Motor neuron (in vitro differentiated cells): ENCODE measurements around the gene COPS4. TPM values are rescaled to one million over a fixed set of nuclear protein-coding genes. Genes with fewer than 3 reads are reported as not detected.
"Not testable (repeated sequence)": the region's sequence is repeated elsewhere in the genome, so short reads cannot be mapped to it uniquely, and the experiment has no call there.

Experiments used
- ATAC-seq, 8 experiments: fragments of 200-7000 bp; cut with Tn5 transposase; replicated peaks in 6 of 8; 2 replicates each; pipeline ENCODE4 v1.8.0; 2021; ENCODE audit warnings: mild to moderate bottlenecking in 8 of 8, moderate library complexity in 8 of 8
- H3K27ac ChIP-seq, 2 donors: fragments of 250-450 bp; sonication (Bioruptor Pico); 2 replicates each; pipeline ENCODE4 v1.9.0; 2021; ENCODE audit warnings: antibody characterized with exemption in 2 of 2, mild to moderate bottlenecking in 2 of 2, moderate library complexity in 1 of 2
- H3K4me1 ChIP-seq, 2 donors: fragments of 250-450 bp; sonication (Bioruptor Pico); replicated peaks in 1 of 2; 2 replicates each; pipeline ENCODE4 v1.6.1; 2021; ENCODE audit warnings: antibody characterized with exemption in 2 of 2, mild to moderate bottlenecking in 2 of 2, moderate library complexity in 1 of 2
- H3K4me3 ChIP-seq, 5 donors: fragments of 250-450 bp; sonication (Bioruptor Pico); 2 replicates each; pipeline ENCODE4 v1.9.0; 2021; ENCODE audit warnings: antibody characterized with exemption in 5 of 5, mild to moderate bottlenecking in 5 of 5, moderate library complexity in 4 of 5
- WGBS, 10 experiments: fragments of 450-650 bp; shearing (Covaris generic); methylation state at CpG; one replicate each; pipeline ENCODE4 v1.0.0; 2022; 5-methylcytosine and 5-hydroxymethylcytosine counted together
- in situ Hi-C, 9 experiments: fragments of 400-800 bp; cut with MboI; loops; one replicate each; pipeline ENCODE4 v1.15.0; 2021; ENCODE audit warnings: low sequenced_read_pairs in 9 of 9, low pct_unique_long_range_greater_than_20kb in 2 of 9; ENCODE audit not compliant: unreplicated experiment in 9 of 9
- total RNA-seq, 8 experiments: library from RNA; unstranded; fragments of 300-600 nt; gene quantifications; 2 replicates each; pipeline versions ENCODE4 v1.2.3 to v1.2.4, GENCODE V29; 2022

COPS4 gene
- total RNA-seq, 8 experiments from 2014 or later = 41.4 to 121 (median 67.1) TPM

GRCh38 chr4:83074783-83075182 lies 39.8 kb downstream of the COPS4 start:
- H3K4me3 ChIP-seq, H3K4me1 ChIP-seq, H3K27ac ChIP-seq, ATAC-seq: not testable (repeated sequence)
- 78 to 100% (median 95%) methylated on average over 1 to 7 of the region's 7 CpGs; no CpG with 5 or more reads in 2 of the 10 experiments for WGBS, 10 experiments
- in situ Hi-C loops = loop anchor here in 4 of 9 experiments (10.0 to 25.0 kb wide), 2 partner anchors 180 to 188 kb away; no protein-coding TSS in a partner anchor

GRCh38 chr4:83075311-83076095 lies 40.5 kb downstream of the COPS4 start:
- peak in 7 of 8 experiments; percentile 43 to 76 (median 62) for ATAC-seq
- Histone ChIP-seq H3K4me3 (no peak overlapping the region), H3K27ac (no peak overlapping the region), H3K4me1 (peaks cover 0 to 2% of the 10 kb centered on the region in 2 donors)
- 8 to 100% (median 49%) methylated on average over 1 to 4 of the region's 4 CpGs; no CpG with 5 or more reads in 1 of the 10 experiments for WGBS, 10 experiments
- in situ Hi-C loops = loop anchor here in 4 of 9 experiments (10.0 to 25.0 kb wide), 2 partner anchors 179 to 187 kb away; no protein-coding TSS in a partner anchor

GRCh38 chr4:83080561-83080960 lies 45.6 kb downstream of the COPS4 start:
- ATAC-seq = no peak
- Histone ChIP-seq H3K4me1 (no peaks in the 10 kb centered on the region), H3K4me3 (no peak overlapping the region), H3K27ac (no peak overlapping the region)
- in situ Hi-C loops = loop anchor here in 3 of 9 experiments (25.0 kb wide), 1 partner anchor 182 kb away; no protein-coding TSS in a partner anchor
- WGBS, 10 experiments = 40 to 100% (median 91%) methylated on average over 2 to 6 of the region's 6 CpGs

GRCh38 chr4:83082777-83083176 lies 47.8 kb downstream of the COPS4 start:
- no peaks in the 10 kb centered on the region for H3K4me1 ChIP-seq
- H3K4me3 ChIP-seq = no peak overlapping the region
- ATAC-seq = no peak
- WGBS, 10 experiments = 88 to 100% (median 100%) methylated on average over 2 of the region's 4 CpGs; no CpG with 5 or more reads in 5 of the 10 experiments
- no peak overlapping the region for H3K27ac ChIP-seq
- in situ Hi-C loops = loop anchor here in 3 of 9 experiments (25.0 kb wide), 1 partner anchor 180 kb away; no protein-coding TSS in a partner anchor

- in situ Hi-C loops = loop anchor here in 3 of 9 experiments (25.0 kb wide), 1 partner anchor 178 kb away; no protein-coding TSS in a partner anchor
- WGBS, 10 experiments = 47 to 94% (median 70%) methylated on average over 1 to 9 of the region's 11 CpGs; no CpG with 5 or more reads in 1 of the 10 experiments
- no peak overlapping the region for H3K4me3 ChIP-seq
- no peaks in the 10 kb centered on the region for H3K4me1 ChIP-seq
- ATAC-seq = peak in 3 of 8 experiments; percentile 95 to 99 (median 95)
- H3K27ac ChIP-seq = no peak overlapping the region
Observed at GRCh38 chr4:83083925-83084475, 49.0 kb downstream of the COPS4 start.

- 80 to 100% (median 93%) methylated on average over 1 to 6 of the region's 12 CpGs; no CpG with 5 or more reads in 3 of the 10 experiments for WGBS, 10 experiments
- in situ Hi-C loops = loop anchor here in 3 of 9 experiments (25.0 kb wide), 1 partner anchor 177 kb away; no protein-coding TSS in a partner anchor
- ATAC-seq, H3K27ac ChIP-seq, H3K4me3 ChIP-seq, H3K4me1 ChIP-seq: not testable (repeated sequence)
Observed at GRCh38 chr4:83084956-83085355, 50.0 kb downstream of the COPS4 start.

- in situ Hi-C loops = loop anchor here in 3 of 9 experiments (25.0 kb wide), 1 partner anchor 173 kb away; no protein-coding TSS in a partner anchor
- Histone ChIP-seq H3K27ac (no peak overlapping the region), H3K4me1 (no peaks in the 10 kb centered on the region), H3K4me3 (no peak overlapping the region)
- ATAC-seq = no peak
- WGBS, 10 experiments = 14 to 100% (median 85%) methylated on average over 1 to 2 of the region's 2 CpGs; no CpG with 5 or more reads in 2 of the 10 experiments
Observed at GRCh38 chr4:83089410-83090157, 54.6 kb downstream of the COPS4 start.

GRCh38 chr4:83093060-83093640 lies 58.2 kb downstream of the COPS4 start:
- H3K4me3 ChIP-seq = no peak overlapping the region
- in situ Hi-C loops = loop anchor here in 3 of 9 experiments (25.0 kb wide), 1 partner anchor 169 kb away; no protein-coding TSS in a partner anchor
- peak in 1 of 8 experiments; percentile 22 for ATAC-seq
- WGBS, 10 experiments = 37 to 100% (median 68%) methylated on average over 1 to 5 of the region's 6 CpGs; no CpG with 5 or more reads in 1 of the 10 experiments
- no peak overlapping the region for H3K27ac ChIP-seq
- no peaks in the 10 kb centered on the region for H3K4me1 ChIP-seq

GRCh38 chr4:83096397-83096796 lies 61.4 kb downstream of the COPS4 start:
- no peak overlapping the region for H3K4me3 ChIP-seq
- in situ Hi-C loops = loop anchor here in 3 of 9 experiments (25.0 kb wide), 1 partner anchor 166 kb away; no protein-coding TSS in a partner anchor
- no peaks in the 10 kb centered on the region for H3K4me1 ChIP-seq
- no peak overlapping the region for H3K27ac ChIP-seq
- 32 to 90% (median 70%) methylated on average over 2 of the region's 2 CpGs; no CpG with 5 or more reads in 1 of the 10 experiments for WGBS, 10 experiments
- ATAC-seq = no peak

GRCh38 chr4:83104991-83105390 lies 70.0 kb downstream of the COPS4 start:
- Histone ChIP-seq H3K4me1 (no peaks in the 10 kb centered on the region), H3K27ac (no peak overlapping the region), H3K4me3 (no peak overlapping the region)
- in situ Hi-C loops = no loop called here
- 65 to 98% (median 89%) methylated on average over 5 to 7 of the region's 7 CpGs; no CpG with 5 or more reads in 2 of the 10 experiments for WGBS, 10 experiments
- ATAC-seq = no peak

- WGBS, 10 experiments = 50 to 100% (median 85%) methylated on average over 1 to 9 of the region's 9 CpGs; no CpG with 5 or more reads in 2 of the 10 experiments
- H3K4me3 ChIP-seq = no peak overlapping the region
- no peaks in the 10 kb centered on the region for H3K4me1 ChIP-seq
- H3K27ac ChIP-seq = no peak overlapping the region
- no peak for ATAC-seq
- in situ Hi-C loops = no loop called here
Observed at GRCh38 chr4:83107631-83108030, 72.6 kb downstream of the COPS4 start.
